HCT116 (cell line): ENCODE data around the gene C16orf82.

ENCODE experiments used
- ATF3 ChIP-seq: IDR thresholded peaks from 2 replicates; pipeline ENCODE4 v1.6.1; 2012
- CTCF ChIP-seq, 3 experiments: fragments of 200-600 bp in 1 of 3; sonication (generic) in 1 of 3; IDR thresholded peaks in 2 of 3; conservative IDR thresholded peaks in 1 of 3; 2 replicates each; pipeline ENCODE4 v1.5.1; 2012 to 2017; ENCODE audit warnings: low read depth in 2 of 3, low read length in 2 of 3, antibody characterized with exemption in 1 of 3, borderline replicate concordance in 1 of 3, control low read depth in 1 of 3, mild to moderate bottlenecking in 1 of 3, mixed read lengths in 1 of 3, mixed run types in 1 of 3, moderate library complexity in 1 of 3; ENCODE audit not compliant: insufficient read depth in 1 of 3
- EZH2 ChIP-seq: fragments of 200-600 bp; sonication (generic); IDR thresholded peaks from 2 replicates; pipeline ENCODE4 v1.6.1; 2017; ENCODE audit warnings: antibody characterized with exemption, mixed run types
- EZH2phosphoT487 ChIP-seq: fragments of 200-600 bp; IDR thresholded peaks from 2 replicates; pipeline ENCODE4 v1.6.1; 2018; ENCODE audit warnings: antibody characterized with exemption, borderline replicate concordance
- JUND ChIP-seq: IDR thresholded peaks from 2 replicates; pipeline ENCODE4 v1.6.1; 2012
- MAX ChIP-seq: IDR thresholded peaks from 2 replicates; pipeline ENCODE4 v1.6.1; 2012
- POLR2A ChIP-seq: IDR thresholded peaks from 2 replicates; pipeline ENCODE4 v1.7.0; 2011; ENCODE audit warnings: borderline replicate concordance; ENCODE audit not compliant: insufficient read depth, insufficient read length; ENCODE audit errors: extremely low read depth
- POLR2AphosphoS5 ChIP-seq: IDR thresholded peaks from 2 replicates; pipeline ENCODE4 v1.6.1; 2011; ENCODE audit warnings: mild to moderate bottlenecking, low read depth, low read length, moderate library complexity
- TCF7L2 ChIP-seq: IDR thresholded peaks from 2 replicates; pipeline ENCODE4 v1.7.0; 2011; ENCODE audit warnings: borderline replicate concordance, inconsistent platforms; ENCODE audit not compliant: insufficient read depth, insufficient read length; ENCODE audit errors: extremely low read depth
- ZBTB33 ChIP-seq: IDR thresholded peaks from 2 replicates; pipeline ENCODE4 v1.6.1; 2011; ENCODE audit warnings: mild to moderate bottlenecking, low read length, moderate library complexity; ENCODE audit not compliant: insufficient replicate concordance; ENCODE audit errors: extremely low read depth
- ZNF274 ChIP-seq: fragments of 200-500 bp; sonication (Bioruptor generic); IDR thresholded peaks from 2 replicates; pipeline ENCODE4 v1.6.1; 2014; ENCODE audit warnings: mild to moderate bottlenecking, low read depth, low read length, inconsistent platforms

- no peak for TF ChIP-seq JUND
- no peak for TF ChIP-seq CTCF (IDR thresholded peaks at IDR 0.05 in 2 of 3, conservative IDR thresholded peaks at IDR 0.05 in 1 of 3; ENCODE audit: borderline replicate concordance in 1 of 3, insufficient read depth in 1 of 3, low read depth in 2 of 3, low read length in 2 of 3)
- TF ChIP-seq ZNF274, result no peak
- no peak for TF ChIP-seq EZH2phosphoT487
- no peak for TF ChIP-seq POLR2AphosphoS5
- TF ChIP-seq ATF3, result no peak
- no peak for TF ChIP-seq POLR2A
- TF ChIP-seq ZBTB33, result no peak
- TF ChIP-seq MAX, result no peak
- TF ChIP-seq TCF7L2, result no peak
- no peak for TF ChIP-seq EZH2
Observed at GRCh38 chr16:27052007-27052406, 14.7 kb upstream of the C16orf82 start.
